GM18526 (cell line): ENCODE results near the gene FGB.

Source experiments
- POLR2A ChIP-seq: IDR thresholded peaks from 3 replicates; pipeline ENCODE4 v1.6.1; 2011; ENCODE audit not compliant: insufficient read length; ENCODE audit errors: extremely low read depth

The FGB gene

GRCh38 chr4:154604696-154605200 lies 41.9 kb downstream of the FGB start:
- no peak for TF ChIP-seq POLR2A

GRCh38 chr4:154606728-154607723 lies 44.2 kb downstream of the FGB start:
- TF ChIP-seq POLR2A: no peak

DNA sequence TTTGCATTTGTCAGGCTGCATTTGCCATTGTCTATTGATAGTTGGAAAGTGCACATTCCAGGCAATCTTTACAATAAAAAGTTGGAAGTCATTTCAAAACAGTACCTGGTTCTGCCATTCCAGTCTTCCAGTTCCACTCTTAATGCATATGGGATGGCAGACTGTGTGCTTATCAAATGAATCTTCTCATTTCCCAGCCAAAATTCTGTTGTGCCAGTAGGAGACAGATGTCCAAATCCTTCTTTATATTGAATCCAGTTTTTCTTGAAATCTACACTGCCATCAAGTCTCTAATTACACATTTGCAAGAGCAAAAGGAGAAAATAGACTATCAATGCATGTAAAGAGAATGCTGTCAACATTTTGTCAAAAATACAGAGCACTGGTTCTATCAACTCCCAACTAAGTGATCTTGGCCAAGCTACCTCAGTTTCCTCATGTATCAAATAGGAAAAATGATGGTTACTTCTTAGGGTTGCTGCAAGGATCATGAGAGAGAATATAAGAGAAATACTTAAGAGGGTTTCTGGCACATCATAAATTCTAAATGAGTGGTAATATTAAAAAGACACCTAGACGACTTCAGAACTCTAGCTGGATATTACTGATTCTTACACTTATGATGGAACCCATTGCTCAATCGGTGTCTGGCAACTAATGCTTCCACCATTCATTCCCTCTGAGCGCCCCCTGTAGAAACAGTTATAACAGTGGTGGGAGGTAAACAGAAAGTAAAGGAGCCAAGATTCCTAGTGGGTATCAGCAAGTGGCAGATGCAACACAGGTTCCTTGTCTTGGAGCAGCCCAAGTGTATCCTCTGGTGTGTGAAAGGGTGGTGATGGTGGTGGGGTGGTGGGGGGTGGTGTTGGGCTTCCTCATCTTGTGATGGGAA lies 45.8 kb downstream of the FGB start:
- TF ChIP-seq POLR2A: no peak

DNA sequence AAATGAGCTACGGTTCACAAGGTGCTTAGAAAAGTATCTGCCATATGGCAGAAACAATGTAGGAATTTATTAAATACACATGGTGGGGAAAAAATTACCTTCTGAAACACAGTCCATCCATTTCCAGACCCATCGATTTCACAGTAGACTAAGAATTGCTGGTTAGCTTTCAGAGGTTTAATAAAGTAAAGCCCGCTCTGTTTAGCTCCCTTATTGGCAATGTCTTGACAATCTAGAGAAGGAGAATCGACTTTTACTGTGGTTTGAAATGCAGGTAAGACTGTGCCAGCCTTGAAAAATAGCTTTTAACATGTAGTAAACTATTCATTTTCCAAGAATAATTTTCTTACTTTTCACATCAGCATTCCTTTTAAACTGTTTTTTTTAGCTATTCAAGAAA lies 46.7 kb downstream of the FGB start:
- no peak for TF ChIP-seq POLR2A

DNA sequence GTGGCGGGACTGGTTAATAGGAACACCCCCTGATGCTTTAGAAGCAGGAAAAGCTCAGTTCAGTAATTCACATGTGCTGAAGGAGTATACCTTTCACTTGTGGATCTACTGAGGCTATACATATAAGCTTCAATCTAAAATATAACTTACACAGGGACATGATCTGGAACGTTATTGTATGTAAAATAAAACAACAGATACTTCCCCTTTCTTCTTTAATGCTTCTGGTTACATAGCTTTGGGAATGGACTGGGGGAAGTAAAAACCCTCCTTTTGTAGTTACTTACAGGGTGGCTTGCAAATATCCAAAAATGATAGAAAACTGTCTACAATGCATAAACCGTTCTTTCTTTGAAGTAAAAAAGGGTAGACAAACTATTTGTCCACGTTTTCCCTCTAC lies 47.8 kb downstream of the FGB start:
- TF ChIP-seq POLR2A: no peak

DNA sequence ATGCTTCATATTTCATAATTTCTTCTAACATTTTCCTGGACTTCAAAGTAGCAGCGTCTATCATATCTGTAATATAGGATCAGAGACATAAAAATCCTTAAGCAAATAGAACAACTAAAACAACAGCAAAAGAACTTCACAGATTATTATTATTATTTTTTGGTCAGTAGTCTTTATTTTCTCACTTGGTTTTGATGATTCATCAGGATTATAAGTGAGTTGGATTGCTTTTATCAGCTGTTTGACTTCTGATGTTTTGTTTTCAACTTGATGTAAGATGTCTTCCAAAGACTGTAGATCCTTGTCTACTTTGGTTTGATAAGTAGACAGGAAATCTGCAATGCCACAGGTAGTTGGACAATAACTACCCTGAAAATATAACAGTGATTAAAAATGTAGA lies 49.0 kb downstream of the FGB start:
- no peak for TF ChIP-seq POLR2A

- no peak for TF ChIP-seq POLR2A
Measured at GRCh38 chr4:154612472-154613414, 49.9 kb downstream of the FGB start, which contains the start of gene FGG. TSS of gene FGG (minus strand) at chr4:154612656. CDS start at chr4:154612609, 47 bp downstream.

DNA sequence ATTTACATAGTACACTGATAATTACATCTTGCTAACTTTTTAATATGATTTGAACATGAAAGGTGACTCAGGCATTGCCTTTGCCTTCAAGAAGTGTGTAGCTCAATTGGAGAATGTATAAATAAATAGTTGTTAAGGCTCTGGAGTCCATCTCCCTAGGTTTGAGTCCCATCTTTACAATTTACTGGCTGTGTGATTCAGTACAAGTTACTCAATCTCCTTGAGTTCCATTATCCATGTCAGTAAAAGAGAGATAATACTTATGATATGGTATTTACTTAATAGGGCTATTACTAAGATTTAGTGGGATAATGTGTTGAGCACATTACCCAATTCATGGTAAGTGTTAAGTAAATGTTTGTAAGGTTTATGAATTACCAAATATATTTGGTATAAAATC lies 51.5 kb downstream of the FGB start:
- no peak for TF ChIP-seq POLR2A

GRCh38 chr4:154615211-154615610 lies 52.4 kb downstream of the FGB start:
- no peak for TF ChIP-seq POLR2A

DNA sequence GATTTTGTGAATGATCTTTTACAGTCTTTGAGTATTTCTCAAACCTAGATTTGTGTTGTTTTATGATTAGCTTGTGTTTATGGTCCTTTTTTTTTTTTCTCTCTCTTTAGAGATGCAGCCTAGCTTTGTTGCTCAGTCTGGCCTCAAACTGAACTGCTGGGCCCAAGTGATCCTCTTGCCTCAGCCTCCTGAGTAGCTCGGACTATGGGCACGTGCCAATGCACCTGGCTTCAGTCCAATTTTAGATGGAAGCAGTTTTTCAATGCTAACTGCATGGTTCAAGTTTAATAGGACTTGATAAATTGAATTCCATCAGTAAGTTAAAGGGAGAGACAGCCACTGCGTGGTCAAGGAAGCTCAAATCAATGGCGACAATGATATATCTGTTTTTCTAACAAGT lies 53.5 kb downstream of the FGB start:
- TF ChIP-seq POLR2A: no peak

- TF ChIP-seq POLR2A: no peak
Measured at GRCh38 chr4:154616731-154617130, 53.9 kb downstream of the FGB start.

GRCh38 chr4:154617820-154618317 lies 55.1 kb downstream of the FGB start:
- no peak for TF ChIP-seq POLR2A

DNA sequence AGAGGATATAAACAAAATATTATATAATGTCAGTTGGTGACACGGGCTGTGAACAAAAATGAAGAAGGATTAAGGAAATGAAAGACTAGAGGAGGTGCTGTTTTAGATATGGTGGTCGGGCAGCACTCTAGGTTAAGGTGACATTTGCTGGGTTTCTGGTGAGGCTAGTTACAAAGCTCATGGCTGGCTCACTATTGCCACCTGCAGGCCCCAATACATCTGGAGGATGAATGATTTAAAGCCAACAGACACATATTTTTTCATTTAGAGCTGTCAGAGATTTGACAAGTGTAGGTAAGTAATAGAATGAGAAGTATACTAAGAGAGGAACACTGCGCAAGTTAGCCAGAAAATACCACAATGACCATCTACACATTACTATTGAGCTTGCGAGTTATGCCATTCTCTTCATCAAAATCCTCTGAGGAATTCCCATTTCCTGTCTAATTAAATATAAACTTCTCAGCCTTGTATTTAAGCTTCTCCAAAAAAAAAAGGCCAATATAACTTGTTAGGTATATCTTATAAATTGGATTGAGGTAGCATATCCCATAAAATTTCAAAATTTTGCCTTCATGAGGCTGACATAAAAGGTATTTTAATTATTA lies 56.0 kb downstream of the FGB start:
- no peak for TF ChIP-seq POLR2A

- TF ChIP-seq POLR2A: no peak
Measured at GRCh38 chr4:154620111-154620510, 57.3 kb downstream of the FGB start.
